NCI-H774 (cell line): Measurements from ENCODE around the gene C16orf95.

ENCODE experiments used
- DNase-seq: peaks from one replicate; lab custom pipeline; 2025; lab: John Stamatoyannopoulos, UW

The C16orf95 gene

GRCh38 chr16:87316450-87316922 is 706 bp downstream of the C16orf95 start:
- no peak for DNase-seq

GRCh38 chr16:87314990-87315420 is 2.2 kb downstream of the C16orf95 start:
- DNase-seq: no peak

- no peak for DNase-seq
Measured at GRCh38 chr16:87312008-87312407, 5.2 kb downstream of the C16orf95 start.

DNA sequence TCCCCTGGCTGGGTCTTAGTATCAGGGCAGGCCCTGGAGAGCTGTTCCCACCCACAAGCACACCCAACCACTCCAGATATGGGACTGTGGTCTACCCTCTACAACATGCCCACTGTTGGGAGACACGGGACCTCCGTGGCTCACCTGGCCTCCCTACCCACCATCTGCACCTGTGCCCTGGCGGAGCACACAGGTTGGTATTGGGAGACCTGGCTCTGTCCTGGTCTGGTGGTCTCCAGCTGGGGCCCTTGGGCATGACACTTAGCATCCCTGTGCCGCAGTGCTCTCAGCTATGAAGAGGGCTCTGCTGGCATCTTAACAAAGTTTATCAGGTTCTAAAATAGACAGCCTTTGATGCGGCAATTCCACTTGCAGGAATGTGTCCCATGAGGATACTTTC is 5.8 kb downstream of the C16orf95 start:
- no peak for DNase-seq

- no peak for DNase-seq
Measured at GRCh38 chr16:87310610-87311009, 6.6 kb downstream of the C16orf95 start.

- no peak for DNase-seq
Measured at GRCh38 chr16:87309620-87310525, 7.3 kb downstream of the C16orf95 start.

DNA sequence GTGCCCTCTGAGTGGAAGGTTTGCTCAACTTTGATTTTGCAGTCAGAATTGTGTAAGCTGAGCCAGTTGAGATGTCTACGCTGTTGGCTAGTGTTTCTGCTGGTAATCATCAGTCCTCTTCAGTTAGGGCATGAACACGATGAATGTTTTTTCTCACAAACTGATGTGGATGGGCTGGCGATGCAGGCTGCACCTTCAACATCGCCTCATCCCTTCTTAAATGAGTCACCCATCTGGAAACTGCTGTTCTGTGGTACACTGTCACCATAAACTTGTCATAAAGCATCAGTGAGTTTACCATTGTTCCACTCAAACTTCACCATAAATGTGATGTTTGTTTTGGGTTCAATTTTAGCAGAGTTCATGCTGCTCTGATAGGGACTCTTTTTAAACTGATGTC is 8.4 kb downstream of the C16orf95 start:
- no peak for DNase-seq

GRCh38 chr16:87306516-87306915 is 10.7 kb downstream of the C16orf95 start:
- DNase-seq: no peak

- DNase-seq: no peak
Measured at GRCh38 chr16:87305505-87306391, 11.4 kb downstream of the C16orf95 start.

- no peak for DNase-seq
Measured at GRCh38 chr16:87304951-87305350, 12.2 kb downstream of the C16orf95 start.

DNA sequence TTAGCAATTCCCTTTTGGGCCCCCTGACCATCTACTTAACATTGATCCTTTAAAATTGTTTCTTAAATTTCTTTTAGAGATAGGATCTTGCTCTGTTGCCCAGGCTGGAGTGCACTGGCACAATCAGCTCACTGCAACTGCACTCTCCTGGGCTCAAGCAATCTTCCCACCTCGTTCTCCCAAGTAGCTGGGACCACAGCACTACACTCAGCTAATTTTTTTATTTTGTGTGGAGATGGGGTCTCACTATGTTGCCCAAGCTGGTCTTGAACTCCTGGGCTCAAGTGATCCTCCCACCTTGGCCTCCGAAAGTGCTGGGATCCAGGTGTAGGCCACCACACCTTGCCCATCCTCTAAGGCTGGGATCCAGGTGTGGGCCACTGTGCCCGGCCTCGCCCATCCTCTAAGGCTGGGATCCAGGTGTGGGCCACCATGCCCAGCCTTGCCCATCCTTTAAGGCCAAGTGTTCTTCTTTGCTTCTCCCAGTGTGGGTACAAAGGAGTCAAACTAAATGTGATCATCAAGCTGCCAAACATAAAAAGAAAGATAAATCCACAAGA is 13.2 kb downstream of the C16orf95 start:
- DNase-seq: no peak

- DNase-seq: no peak
Measured at GRCh38 chr16:87303431-87303930, 13.7 kb downstream of the C16orf95 start.

- DNase-seq: no peak
Measured at GRCh38 chr16:87298857-87299465, 18.2 kb downstream of the C16orf95 start.

GRCh38 chr16:87297918-87298631 is 19.1 kb downstream of the C16orf95 start:
- DNase-seq: no peak

DNA sequence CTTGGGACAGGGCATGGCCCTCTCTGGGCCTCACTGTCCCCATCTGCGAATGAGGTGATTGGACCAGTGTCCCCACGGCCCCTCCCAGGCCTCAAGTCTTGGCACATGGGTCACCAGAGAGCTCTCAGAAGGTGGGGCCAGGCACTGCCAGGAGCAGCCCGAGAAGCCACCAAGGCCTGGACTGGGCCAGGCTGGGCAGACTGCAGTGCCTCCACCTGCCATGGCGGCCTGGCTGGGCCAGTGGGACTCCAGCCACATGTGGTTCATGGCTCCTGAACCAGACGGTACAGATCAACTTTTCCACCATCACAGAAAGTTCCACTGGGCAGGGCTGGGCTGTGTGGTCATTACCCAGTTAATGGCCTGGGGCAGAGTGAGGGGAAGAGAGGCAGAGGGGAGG is 19.8 kb downstream of the C16orf95 start:
- no peak for DNase-seq

DNA sequence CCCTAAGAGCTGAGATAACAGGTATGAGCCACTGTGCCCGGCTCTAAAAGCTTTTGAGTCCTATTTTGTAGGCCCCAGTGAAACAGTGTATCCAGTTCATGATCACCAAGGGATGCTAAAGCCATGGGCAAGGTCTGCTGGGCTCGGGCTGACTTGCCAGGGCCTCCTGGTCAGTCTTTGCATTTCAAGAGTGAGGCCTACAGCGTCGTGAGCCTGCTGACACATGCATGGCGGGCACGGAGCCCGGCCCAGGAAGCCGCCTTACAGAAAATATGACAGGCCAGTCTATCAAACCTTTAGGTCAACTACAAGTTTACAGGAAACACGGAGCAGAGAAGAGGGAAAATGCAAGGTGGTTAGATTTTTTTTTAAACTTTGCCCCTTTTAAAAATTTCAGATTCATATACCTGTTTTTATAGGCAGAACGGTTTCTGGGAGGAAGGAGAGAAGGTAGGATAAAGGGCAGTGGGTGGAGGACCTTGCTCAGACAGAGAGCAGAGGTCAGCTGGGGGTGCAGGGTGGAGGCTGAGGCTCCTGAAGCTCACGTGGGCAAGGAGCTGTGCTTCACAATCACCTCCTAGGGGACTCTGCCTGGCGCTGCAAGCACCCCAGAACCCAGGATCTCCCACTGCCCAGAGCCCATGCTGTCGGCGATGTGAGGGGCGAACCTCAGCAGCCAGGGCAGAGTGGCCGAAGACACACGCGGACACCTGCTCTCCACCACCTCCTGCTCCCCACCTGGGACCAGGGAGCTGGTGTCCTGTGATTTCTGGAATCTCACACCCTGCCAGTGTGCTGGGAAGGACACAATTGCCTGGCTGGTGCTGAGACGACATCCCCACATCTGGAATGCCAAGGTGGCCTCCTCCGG is 21.3 kb downstream of the C16orf95 start:
- DNase-seq: no peak

- no peak for DNase-seq
Measured at GRCh38 chr16:87295259-87295658, 21.9 kb downstream of the C16orf95 start.

- DNase-seq: no peak
Measured at GRCh38 chr16:87293990-87294389, 23.2 kb downstream of the C16orf95 start.

GRCh38 chr16:87291944-87292343 is 25.2 kb downstream of the C16orf95 start:
- DNase-seq: no peak

- DNase-seq: no peak
Measured at GRCh38 chr16:87288753-87289362, 28.3 kb downstream of the C16orf95 start.
